Spleen (tissue), 7 donors: ENCODE results near the gene FSTL1.

ENCODE experiments used
- POLR2A ChIP-seq, 3 donors: fragments of 450-650 bp; IDR thresholded peaks; one replicate each; pipeline ENCODE4 v1.5.1; 2017; ENCODE audit warnings: antibody characterized with exemption in 3 of 3, mild to moderate bottlenecking in 1 of 3
- TF ChIP-seq, protein P1 (sequence below), 11 experiments: fragments of 200-600 bp in 7 of 11; fragments of 450-650 bp in 4 of 11; sonication (generic) in 4 of 11; IDR thresholded peaks in 8 of 11; conservative IDR thresholded peaks in 3 of 11; 1 replicate in 7 of 11; 2 replicates in 4 of 11; pipeline versions ENCODE4 v1.4.0 to v1.8.0; 2016 to 2021; ENCODE audit warnings: antibody characterized with exemption in 11 of 11, inconsistent platforms in 4 of 11, mild to moderate bottlenecking in 1 of 11
- donor health status: DM: no; HTN: no; CAD: no; lungs with moderate emphysema.
- donor health status: DM: no; HTN: no; CAD: no.
- donor health status: DM: no; HTN: no; CAD: no.

DNA sequence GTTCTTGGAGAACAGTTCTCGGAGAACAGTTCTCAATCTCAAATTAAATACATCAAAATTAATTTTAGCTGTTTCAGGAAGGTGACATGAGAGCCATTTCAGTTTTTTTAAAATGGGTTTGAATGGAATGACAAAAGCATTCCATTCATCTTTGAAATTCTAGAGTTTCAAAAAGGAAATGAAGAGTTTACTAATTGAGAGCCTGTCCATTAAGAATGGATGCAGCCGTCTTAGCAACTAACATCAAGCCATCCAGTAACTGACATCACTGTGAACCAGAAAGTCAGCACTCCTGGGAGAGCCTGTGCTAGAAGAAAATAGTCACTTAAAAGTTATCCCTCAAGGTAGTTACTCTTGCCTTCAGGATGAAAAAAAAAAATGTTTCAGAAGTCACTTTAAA lies 47.0 kb upstream of the FSTL1 start:
- TF ChIP-seq, protein P1, sequence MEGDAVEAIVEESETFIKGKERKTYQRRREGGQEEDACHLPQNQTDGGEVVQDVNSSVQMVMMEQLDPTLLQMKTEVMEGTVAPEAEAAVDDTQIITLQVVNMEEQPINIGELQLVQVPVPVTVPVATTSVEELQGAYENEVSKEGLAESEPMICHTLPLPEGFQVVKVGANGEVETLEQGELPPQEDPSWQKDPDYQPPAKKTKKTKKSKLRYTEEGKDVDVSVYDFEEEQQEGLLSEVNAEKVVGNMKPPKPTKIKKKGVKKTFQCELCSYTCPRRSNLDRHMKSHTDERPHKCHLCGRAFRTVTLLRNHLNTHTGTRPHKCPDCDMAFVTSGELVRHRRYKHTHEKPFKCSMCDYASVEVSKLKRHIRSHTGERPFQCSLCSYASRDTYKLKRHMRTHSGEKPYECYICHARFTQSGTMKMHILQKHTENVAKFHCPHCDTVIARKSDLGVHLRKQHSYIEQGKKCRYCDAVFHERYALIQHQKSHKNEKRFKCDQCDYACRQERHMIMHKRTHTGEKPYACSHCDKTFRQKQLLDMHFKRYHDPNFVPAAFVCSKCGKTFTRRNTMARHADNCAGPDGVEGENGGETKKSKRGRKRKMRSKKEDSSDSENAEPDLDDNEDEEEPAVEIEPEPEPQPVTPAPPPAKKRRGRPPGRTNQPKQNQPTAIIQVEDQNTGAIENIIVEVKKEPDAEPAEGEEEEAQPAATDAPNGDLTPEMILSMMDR (IDR thresholded peaks at IDR 0.05 in 8 of 11, conservative IDR thresholded peaks at IDR 0.05 in 3 of 11) = no peak
- no peak for TF ChIP-seq POLR2A (IDR thresholded peaks at IDR 0.05)
